Measurements from ENCODE around the gene NKD2.

The NKD2 gene

GRCh38 chr5:1009359-1010180, 968 bp downstream of the NKD2 start:
- no peak for TF ChIP-seq CTCF (IDR thresholded peaks at IDR 0.05; ENCODE audit: insufficient read depth, low read depth, low read length, missing control alignments)
- no peak for DNase-seq (ENCODE audit: low read depth)
- H3K4me3 ChIP-seq (ENCODE audit: low read depth, low read length), result no peak overlapping the region

- no peak for DNase-seq (ENCODE audit: low read depth)
- no peak for TF ChIP-seq CTCF (IDR thresholded peaks at IDR 0.05; ENCODE audit: insufficient read depth, low read depth, low read length, missing control alignments)
- no peak overlapping the region for H3K4me3 ChIP-seq (ENCODE audit: low read depth, low read length)
Observed at GRCh38 chr5:1010181-1010510, 1.5 kb downstream of the NKD2 start.

- no peak overlapping the region for H3K4me3 ChIP-seq (ENCODE audit: low read depth, low read length)
- DNase-seq (ENCODE audit: low read depth), result no peak
- no peak for TF ChIP-seq CTCF (IDR thresholded peaks at IDR 0.05; ENCODE audit: insufficient read depth, low read depth, low read length, missing control alignments)
Observed at GRCh38 chr5:1010641-1011046, 2.0 kb downstream of the NKD2 start.

- TF ChIP-seq CTCF (IDR thresholded peaks at IDR 0.05; ENCODE audit: insufficient read depth, low read depth, low read length, missing control alignments), result peak; percentile 52
- H3K4me3 ChIP-seq (ENCODE audit: low read depth, low read length), result no peak overlapping the region
- DNase-seq (ENCODE audit: low read depth), result peak; percentile 35
Observed at GRCh38 chr5:1011226-1011631, 2.6 kb downstream of the NKD2 start.

- TF ChIP-seq CTCF (IDR thresholded peaks at IDR 0.05; ENCODE audit: insufficient read depth, low read depth, low read length, missing control alignments), result no peak
- DNase-seq (ENCODE audit: low read depth), result no peak
- H3K4me3 ChIP-seq (ENCODE audit: low read depth, low read length), result no peak overlapping the region
Observed at GRCh38 chr5:1011741-1012312, 3.2 kb downstream of the NKD2 start.

GRCh38 chr5:1012313-1012841, 3.8 kb downstream of the NKD2 start:
- TF ChIP-seq CTCF (IDR thresholded peaks at IDR 0.05; ENCODE audit: insufficient read depth, low read depth, low read length, missing control alignments), result no peak
- H3K4me3 ChIP-seq (ENCODE audit: low read depth, low read length), result no peak overlapping the region
- DNase-seq (ENCODE audit: low read depth), result no peak

Measured in GM12865 (cell line).